Measurements from ENCODE around the gene PFKP. TPM values are rescaled to one million over a fixed set of nuclear protein-coding genes. Genes with fewer than 3 reads are reported as not detected.
A peak's percentile ranks its signal among the peaks of the same experiment; 100 is the strongest.

PFKP gene
- total RNA-seq, 1 donor from 2014 or later = 361 TPM

DNA sequence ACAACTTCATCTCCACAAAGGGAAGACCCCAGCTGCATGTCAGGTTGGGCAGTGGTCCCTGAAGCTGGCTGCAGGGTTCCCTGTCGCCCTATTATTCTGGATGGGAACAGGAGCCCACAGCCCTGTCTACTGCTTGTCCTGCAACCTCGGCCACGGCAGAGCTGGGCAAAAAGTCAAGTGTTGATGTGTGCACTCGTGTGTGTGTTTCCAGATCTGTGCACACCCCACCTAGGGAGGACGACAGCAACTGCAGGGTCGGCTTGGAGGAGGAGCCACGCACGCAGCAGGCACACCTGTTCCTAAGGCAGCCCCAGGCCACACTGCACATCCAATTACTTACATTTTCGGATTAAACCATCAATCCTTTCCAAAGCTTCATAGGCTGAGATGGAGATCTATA, 81.6 kb downstream of the PFKP start:
- H3K4me3 ChIP-seq (ENCODE audit: insufficient read depth, low read depth, low read length) = no peak overlapping the region
- no peak overlapping the region for H3K4me3 Mint-ChIP-seq (ENCODE audit: unreplicated experiment)
- FAIRE-seq = no peak
- DNase-seq (ENCODE audit: low read depth) = no peak
- no peak overlapping the region for H3K9ac ChIP-seq (ENCODE audit: low read length)
- peaks cover 84% of the 10 kb centered on the region for H3K36me3 ChIP-seq (ENCODE audit: insufficient read depth, low read length)
- no peaks in the 10 kb centered on the region for H3K9me3 Mint-ChIP-seq (ENCODE audit: unreplicated experiment)
- H3K27me3 ChIP-seq (ENCODE audit: insufficient read depth, low read length) = no peaks in the 10 kb centered on the region
- H4K20me1 ChIP-seq (ENCODE audit: insufficient read depth, low read length) = peaks cover 15% of the 10 kb centered on the region
- no peak overlapping the region for H3K27ac Mint-ChIP-seq (ENCODE audit: unreplicated experiment)
- TF ChIP-seq EZH2 (IDR thresholded peaks at IDR 0.05; ENCODE audit: insufficient read depth, low read length) = no peak
- TF ChIP-seq, protein P1, sequence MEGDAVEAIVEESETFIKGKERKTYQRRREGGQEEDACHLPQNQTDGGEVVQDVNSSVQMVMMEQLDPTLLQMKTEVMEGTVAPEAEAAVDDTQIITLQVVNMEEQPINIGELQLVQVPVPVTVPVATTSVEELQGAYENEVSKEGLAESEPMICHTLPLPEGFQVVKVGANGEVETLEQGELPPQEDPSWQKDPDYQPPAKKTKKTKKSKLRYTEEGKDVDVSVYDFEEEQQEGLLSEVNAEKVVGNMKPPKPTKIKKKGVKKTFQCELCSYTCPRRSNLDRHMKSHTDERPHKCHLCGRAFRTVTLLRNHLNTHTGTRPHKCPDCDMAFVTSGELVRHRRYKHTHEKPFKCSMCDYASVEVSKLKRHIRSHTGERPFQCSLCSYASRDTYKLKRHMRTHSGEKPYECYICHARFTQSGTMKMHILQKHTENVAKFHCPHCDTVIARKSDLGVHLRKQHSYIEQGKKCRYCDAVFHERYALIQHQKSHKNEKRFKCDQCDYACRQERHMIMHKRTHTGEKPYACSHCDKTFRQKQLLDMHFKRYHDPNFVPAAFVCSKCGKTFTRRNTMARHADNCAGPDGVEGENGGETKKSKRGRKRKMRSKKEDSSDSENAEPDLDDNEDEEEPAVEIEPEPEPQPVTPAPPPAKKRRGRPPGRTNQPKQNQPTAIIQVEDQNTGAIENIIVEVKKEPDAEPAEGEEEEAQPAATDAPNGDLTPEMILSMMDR (IDR thresholded peaks at IDR 0.05; ENCODE audit: insufficient read depth, low read depth, low read length) = no peak
- H3K4me1 ChIP-seq (ENCODE audit: insufficient read depth, low read length) = no peaks in the 10 kb centered on the region
- H3K36me3 Mint-ChIP-seq (ENCODE audit: low read depth, unreplicated experiment) = peaks cover 26% of the 10 kb centered on the region
- H3K4me1 Mint-ChIP-seq (ENCODE audit: low read depth, unreplicated experiment) = no peaks in the 10 kb centered on the region
- H3K9me3 ChIP-seq (ENCODE audit: insufficient read depth, low read depth, low read length) = no peaks in the 10 kb centered on the region
- no peak overlapping the region for H2AFZ ChIP-seq (ENCODE audit: low read depth, low read length)
- no peak overlapping the region for H3K4me2 ChIP-seq (ENCODE audit: low read length)
- no peaks in the 10 kb centered on the region for H3K79me2 ChIP-seq (ENCODE audit: insufficient read depth, low read length)
- H3K27ac ChIP-seq (ENCODE audit: low read depth, low read length) = no peak overlapping the region
- no peaks in the 10 kb centered on the region for H3K27me3 Mint-ChIP-seq (ENCODE audit: low read depth, unreplicated experiment)

DNA sequence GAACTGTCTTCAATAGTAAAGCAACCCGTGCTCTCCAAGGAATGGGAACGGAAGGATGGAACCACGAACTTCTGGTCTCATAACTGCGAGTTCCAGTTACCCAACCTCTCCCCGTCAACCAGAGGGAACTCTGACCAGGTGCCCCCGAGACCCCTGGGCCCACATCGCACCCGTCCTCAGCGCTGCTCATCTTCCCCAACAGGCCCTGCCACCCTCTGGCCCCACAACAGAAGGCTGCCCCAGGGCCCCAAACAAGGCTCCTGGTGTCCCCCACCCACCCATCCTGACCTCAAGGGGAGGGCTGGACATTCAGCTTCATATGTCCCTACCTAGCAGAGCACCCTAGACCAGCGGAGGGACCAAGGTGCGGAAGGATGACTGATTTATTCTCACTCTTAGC, 82.6 kb downstream of the PFKP start:
- no peaks in the 10 kb centered on the region for H3K9me3 Mint-ChIP-seq (ENCODE audit: unreplicated experiment)
- TF ChIP-seq EZH2 (IDR thresholded peaks at IDR 0.05; ENCODE audit: insufficient read depth, low read length) = no peak
- TF ChIP-seq, protein P1 (IDR thresholded peaks at IDR 0.05; ENCODE audit: insufficient read depth, low read depth, low read length) = no peak
- H3K4me1 Mint-ChIP-seq (ENCODE audit: low read depth, unreplicated experiment) = no peaks in the 10 kb centered on the region
- H2AFZ ChIP-seq (ENCODE audit: low read depth, low read length) = no peak overlapping the region
- no peak overlapping the region for H3K27ac ChIP-seq (ENCODE audit: low read depth, low read length)
- H3K36me3 Mint-ChIP-seq (ENCODE audit: low read depth, unreplicated experiment) = peaks cover 25% of the 10 kb centered on the region
- H3K4me3 Mint-ChIP-seq (ENCODE audit: unreplicated experiment) = no peak overlapping the region
- peak overlapping the region; percentile 72 for H3K27ac Mint-ChIP-seq (ENCODE audit: unreplicated experiment)
- DNase-seq (ENCODE audit: low read depth) = no peak
- H3K27me3 ChIP-seq (ENCODE audit: insufficient read depth, low read length) = no peaks in the 10 kb centered on the region
- no peaks in the 10 kb centered on the region for H3K79me2 ChIP-seq (ENCODE audit: insufficient read depth, low read length)
- H3K27me3 Mint-ChIP-seq (ENCODE audit: low read depth, unreplicated experiment) = no peaks in the 10 kb centered on the region
- H3K9ac ChIP-seq (ENCODE audit: low read length) = no peak overlapping the region
- FAIRE-seq = no peak
- H3K9me3 ChIP-seq (ENCODE audit: insufficient read depth, low read depth, low read length) = no peaks in the 10 kb centered on the region
- peaks cover 18% of the 10 kb centered on the region for H4K20me1 ChIP-seq (ENCODE audit: insufficient read depth, low read length)
- H3K36me3 ChIP-seq (ENCODE audit: insufficient read depth, low read length) = peaks cover 84% of the 10 kb centered on the region
- no peak overlapping the region for H3K4me2 ChIP-seq (ENCODE audit: low read length)
- no peak overlapping the region for H3K4me3 ChIP-seq (ENCODE audit: insufficient read depth, low read depth, low read length)
- H3K4me1 ChIP-seq (ENCODE audit: insufficient read depth, low read length) = no peaks in the 10 kb centered on the region

DNA sequence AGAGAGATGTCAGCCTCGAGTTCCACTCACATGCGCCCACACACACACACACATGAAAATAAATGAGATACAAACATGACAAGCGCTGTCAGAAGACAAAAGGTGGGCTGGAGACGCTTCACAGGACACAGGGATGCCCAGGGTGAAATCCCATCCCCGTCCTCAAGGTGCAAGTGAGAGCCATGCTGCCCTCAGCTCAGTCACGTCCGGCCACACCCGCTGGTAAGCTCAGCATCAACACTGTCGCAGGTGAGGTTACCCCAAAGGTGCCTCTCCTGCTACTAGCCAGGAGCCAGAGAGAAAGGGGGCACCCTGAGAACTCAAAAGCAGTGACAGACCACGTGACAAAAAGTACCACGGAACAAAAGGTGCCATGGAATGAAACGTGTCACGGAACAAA, 83.0 kb downstream of the PFKP start:
- Histone ChIP-seq H4K20me1 (ENCODE audit: insufficient read depth, low read length) (peaks cover 18% of the 10 kb centered on the region), H3K27ac (ENCODE audit: low read depth, low read length) (no peak overlapping the region), H3K4me1 (ENCODE audit: insufficient read depth, low read length) (no peaks in the 10 kb centered on the region), H3K9ac (ENCODE audit: low read length) (no peak overlapping the region), H3K79me2 (ENCODE audit: insufficient read depth, low read length) (no peaks in the 10 kb centered on the region), H3K27me3 (ENCODE audit: insufficient read depth, low read length) (no peaks in the 10 kb centered on the region), H3K4me3 (ENCODE audit: insufficient read depth, low read depth, low read length) (no peak overlapping the region), H3K36me3 (ENCODE audit: insufficient read depth, low read length) (peaks cover 84% of the 10 kb centered on the region), H2AFZ (ENCODE audit: low read depth, low read length) (no peak overlapping the region), H3K4me2 (ENCODE audit: low read length) (no peak overlapping the region), H3K9me3 (ENCODE audit: insufficient read depth, low read depth, low read length) (no peaks in the 10 kb centered on the region)
- H3K4me3 Mint-ChIP-seq (ENCODE audit: unreplicated experiment) = no peak overlapping the region
- DNase-seq (ENCODE audit: low read depth) = no peak
- no peaks in the 10 kb centered on the region for H3K9me3 Mint-ChIP-seq (ENCODE audit: unreplicated experiment)
- no peaks in the 10 kb centered on the region for H3K4me1 Mint-ChIP-seq (ENCODE audit: low read depth, unreplicated experiment)
- FAIRE-seq = no peak
- no peak overlapping the region for H3K27ac Mint-ChIP-seq (ENCODE audit: unreplicated experiment)
- H3K36me3 Mint-ChIP-seq (ENCODE audit: low read depth, unreplicated experiment) = peaks cover 24% of the 10 kb centered on the region
- TF ChIP-seq, protein P1 (IDR thresholded peaks at IDR 0.05; ENCODE audit: insufficient read depth, low read depth, low read length) = no peak
- TF ChIP-seq EZH2 (IDR thresholded peaks at IDR 0.05; ENCODE audit: insufficient read depth, low read length) = no peak
- no peaks in the 10 kb centered on the region for H3K27me3 Mint-ChIP-seq (ENCODE audit: low read depth, unreplicated experiment)

Measured in astrocyte (in vitro differentiated cells and primary cell).